ENCODE data around the gene KSR1. TPM values are rescaled to one million over a fixed set of nuclear protein-coding genes. Genes with fewer than 3 reads are reported as not detected.

KSR1 gene
- total RNA-seq, 4 donors from 2014 or later = 10.4 to 17.7 (median 13.2) TPM

- Histone ChIP-seq H3K36me3 (no peaks in the 10 kb centered on the region), H3K9me3 (no peaks in the 10 kb centered on the region), H3K27ac (peak overlapping the region; percentile 95 to 99 (median 97)), H3K4me3 (no peak overlapping the region), H3K27me3 (no peaks in the 10 kb centered on the region), H3K4me1 (peaks cover 65 to 87% of the 10 kb centered on the region in 2 donors)
- in situ Hi-C loops (cut with MboI; ENCODE audit: low sequenced_read_pairs in 4 of 4) (no loop called here), intact Hi-C loops (cut with DNase I; ENCODE audit: low total_unique reads) (loop anchor here (2.0 to 5.0 kb wide), 3 partner anchors 69 to 253 kb away; no protein-coding TSS in a partner anchor)
- ATAC-seq (no peak), DNase-seq (no peak)
- TF ChIP-seq CTCF (IDR thresholded peaks at IDR 0.05 in 4 of 5, conservative IDR thresholded peaks at IDR 0.05 in 1 of 5) (no peak), POLR2A (IDR thresholded peaks at IDR 0.05) (no peak)
Measured at GRCh38 chr17:27573548-27573947, 117.3 kb downstream of the KSR1 start.

- Histone ChIP-seq H3K4me3 (no peak overlapping the region), H3K27me3 (no peaks in the 10 kb centered on the region), H3K4me1 (peaks cover 65 to 87% of the 10 kb centered on the region in 2 donors), H3K27ac (peak overlapping the region; percentile 95 to 99 (median 97)), H3K36me3 (no peaks in the 10 kb centered on the region), H3K9me3 (no peaks in the 10 kb centered on the region)
- DNase-seq (peak in 1 of 2 donors; percentile 55), ATAC-seq (peak in 1 of 2 donors; percentile 15)
- TF ChIP-seq CTCF (IDR thresholded peaks at IDR 0.05 in 4 of 5, conservative IDR thresholded peaks at IDR 0.05 in 1 of 5) (peak in 1 of 5 experiments; percentile 22), POLR2A (IDR thresholded peaks at IDR 0.05) (no peak)
- intact Hi-C loops (cut with DNase I; ENCODE audit: low total_unique reads) = loop anchor here (2.0 to 5.0 kb wide), 3 partner anchors 68 to 253 kb away; no protein-coding TSS in a partner anchor
- in situ Hi-C loops (cut with MboI; ENCODE audit: low sequenced_read_pairs in 4 of 4) = no loop called here
Measured at GRCh38 chr17:27573971-27574525, 117.8 kb downstream of the KSR1 start.

GRCh38 chr17:27575096-27575911 is 119.1 kb downstream of the KSR1 start:
- TF ChIP-seq POLR2A (IDR thresholded peaks at IDR 0.05) (no peak), CTCF (IDR thresholded peaks at IDR 0.05 in 4 of 5, conservative IDR thresholded peaks at IDR 0.05 in 1 of 5) (no peak)
- Histone ChIP-seq H3K4me3 (no peak overlapping the region), H3K27me3 (no peaks in the 10 kb centered on the region), H3K36me3 (no peaks in the 10 kb centered on the region), H3K4me1 (peaks cover 63 to 83% of the 10 kb centered on the region in 2 donors), H3K27ac (peak overlapping the region; percentile 95 to 99 (median 97)), H3K9me3 (no peaks in the 10 kb centered on the region)
- DNase-seq (no peak), ATAC-seq (no peak)
- intact Hi-C loops (cut with DNase I; ENCODE audit: low total_unique reads) = no loop called here
- in situ Hi-C loops (cut with MboI; ENCODE audit: low sequenced_read_pairs in 4 of 4) = loop anchor here in 1 of 4 donors (25.0 kb wide), 1 partner anchor 88 kb away; no protein-coding TSS in a partner anchor

GRCh38 chr17:27575912-27576252 is 119.6 kb downstream of the KSR1 start:
- Histone ChIP-seq H3K36me3 (no peaks in the 10 kb centered on the region), H3K27me3 (no peaks in the 10 kb centered on the region), H3K9me3 (no peaks in the 10 kb centered on the region), H3K4me3 (no peak overlapping the region), H3K4me1 (peaks cover 59 to 80% of the 10 kb centered on the region in 2 donors), H3K27ac (peak overlapping the region; percentile 88 to 99 (median 96))
- ATAC-seq = no peak
- no peak for DNase-seq
- intact Hi-C loops (cut with DNase I; ENCODE audit: low total_unique reads) (loop anchor here (1.0 kb wide), 1 partner anchor 244 kb away; no protein-coding TSS in a partner anchor), in situ Hi-C loops (cut with MboI; ENCODE audit: low sequenced_read_pairs in 4 of 4) (loop anchor here in 1 of 4 donors (25.0 kb wide), 1 partner anchor 89 kb away; no protein-coding TSS in a partner anchor)
- TF ChIP-seq CTCF (IDR thresholded peaks at IDR 0.05 in 4 of 5, conservative IDR thresholded peaks at IDR 0.05 in 1 of 5) = no peak
- TF ChIP-seq POLR2A (IDR thresholded peaks at IDR 0.05) = no peak

All from gastrocnemius medialis (tissue), 4 donors.